Raji (cell line): Measurements from ENCODE around the gene GUCD1.
A peak's percentile ranks its signal among the peaks of the same experiment; 100 is the strongest.

ENCODE experiments used
- POLR2A ChIP-seq: IDR thresholded peaks from 2 replicates; pipeline ENCODE4 v1.6.1; 2011; ENCODE audit warnings: low read depth, low read length, control low read depth; ENCODE audit not compliant: insufficient read depth

The GUCD1 gene

GRCh38 chr22:24571266-24571665, 16.3 kb upstream of the GUCD1 start:
- TF ChIP-seq POLR2A: no peak

DNA sequence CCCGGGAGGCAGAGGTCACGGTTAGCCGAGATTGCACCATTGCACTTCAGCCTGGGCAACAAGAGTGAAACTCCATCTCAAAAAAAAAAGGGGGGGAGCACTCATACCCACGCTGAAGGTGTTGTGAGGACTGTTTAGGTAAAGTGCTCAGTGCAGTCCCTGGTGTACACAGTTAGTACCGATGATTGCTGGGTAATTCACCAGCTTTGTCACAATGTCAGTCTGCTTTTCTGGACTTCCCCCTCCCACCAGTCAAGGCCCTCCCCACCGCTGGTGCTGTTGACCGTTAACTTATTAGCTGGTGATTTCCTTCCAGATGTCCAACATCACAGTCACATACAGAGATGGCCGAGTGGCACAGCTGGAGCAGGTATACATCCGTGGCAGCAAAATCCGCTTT, 12.7 kb upstream of the GUCD1 start:
- no peak for TF ChIP-seq POLR2A

DNA sequence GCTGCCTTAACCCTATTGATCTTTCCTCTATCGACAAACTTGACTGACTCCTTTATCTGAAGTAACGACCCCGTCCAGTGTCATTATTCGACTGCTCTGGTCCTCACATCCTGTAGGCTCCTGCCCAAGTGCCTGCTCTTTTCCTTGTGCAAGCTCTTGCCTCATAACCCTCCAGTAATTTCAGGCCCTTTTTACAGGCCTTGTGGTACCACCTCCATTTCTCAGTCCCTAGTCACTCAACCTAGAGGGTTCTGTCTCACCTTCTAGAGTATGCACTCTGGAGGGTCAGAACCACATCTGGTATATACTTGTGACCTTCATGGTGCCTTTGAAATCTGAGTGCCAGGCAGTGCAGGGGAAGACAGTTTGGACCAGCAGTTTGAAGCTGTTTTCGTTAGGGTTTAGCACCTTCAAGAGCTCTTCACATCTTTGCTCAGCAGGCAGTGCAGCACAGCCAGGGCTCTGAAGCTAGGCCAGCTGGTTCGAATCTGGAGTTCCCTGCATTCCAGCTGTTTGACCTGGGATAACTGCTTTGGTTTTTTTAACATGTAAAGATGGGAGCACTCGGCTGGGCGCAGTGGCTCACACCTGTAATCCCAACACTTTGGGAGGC, 12.1 kb upstream of the GUCD1 start:
- no peak for TF ChIP-seq POLR2A

GRCh38 chr22:24565077-24565476, 10.1 kb upstream of the GUCD1 start:
- no peak for TF ChIP-seq POLR2A

- TF ChIP-seq POLR2A: no peak
Observed at GRCh38 chr22:24564376-24565058, 9.6 kb upstream of the GUCD1 start.

- TF ChIP-seq POLR2A: no peak
Observed at GRCh38 chr22:24563246-24563645, 8.3 kb upstream of the GUCD1 start.

DNA sequence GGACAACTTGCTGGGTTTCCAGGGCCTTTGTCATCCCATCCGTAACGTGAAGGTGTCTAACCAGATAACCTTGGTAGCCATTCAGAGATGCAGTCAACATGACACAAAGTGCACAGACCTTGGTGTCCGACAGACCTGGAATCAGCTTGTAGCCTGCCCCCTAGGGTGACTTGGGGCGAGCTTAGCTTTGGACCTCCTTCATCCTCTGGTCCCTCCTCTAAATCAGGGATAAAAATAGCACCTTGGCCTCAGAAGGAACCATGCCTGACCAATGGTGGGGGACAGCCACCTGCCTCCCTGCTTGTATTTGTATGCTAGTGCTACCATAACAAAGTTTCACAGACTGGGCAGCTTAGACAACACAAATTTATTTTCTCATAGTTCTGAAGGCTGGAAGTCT, 4.5 kb upstream of the GUCD1 start:
- no peak for TF ChIP-seq POLR2A

DNA sequence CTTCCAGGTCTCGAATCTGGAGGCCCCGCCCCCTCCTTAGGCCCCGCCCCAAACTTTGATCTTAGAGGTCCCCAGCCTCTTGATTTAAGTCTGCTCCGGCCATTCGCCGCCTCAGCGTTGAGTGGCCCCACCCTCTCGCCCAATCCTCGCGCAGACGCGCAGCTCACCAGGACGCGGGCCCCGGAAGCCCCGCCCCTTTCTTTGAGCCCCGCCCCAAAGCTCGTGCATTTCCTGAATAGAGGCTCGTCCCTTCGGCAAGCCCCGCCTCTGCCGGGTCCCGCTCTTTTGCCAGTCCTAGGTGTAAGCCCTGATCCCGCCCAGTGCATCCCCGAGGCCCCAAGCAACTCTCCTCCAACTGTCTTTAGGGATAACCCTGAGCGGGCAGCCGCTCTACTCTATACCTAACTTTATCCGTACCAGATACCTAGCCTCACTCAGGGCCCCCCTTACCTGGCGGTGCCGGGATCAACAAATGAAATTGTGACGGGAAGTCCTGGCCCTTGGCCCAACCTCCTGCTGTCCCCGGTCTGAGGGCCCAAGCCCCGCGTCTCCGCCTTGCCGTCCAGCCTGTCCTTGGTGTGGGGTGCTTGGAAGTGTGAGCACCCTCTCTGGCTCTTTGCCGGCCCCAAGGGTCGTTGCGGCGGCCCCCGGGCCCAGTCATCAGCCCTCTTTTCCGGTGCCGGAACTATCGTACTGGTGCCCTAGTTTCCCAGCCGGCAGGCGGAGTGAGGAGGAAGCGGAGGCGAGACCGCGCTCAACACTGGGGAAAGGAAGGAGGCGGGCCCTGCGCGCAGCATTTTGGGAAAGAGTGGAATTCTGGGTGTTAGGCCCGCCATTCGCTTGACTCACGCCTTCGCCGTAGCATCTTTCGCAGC, 464 bp upstream of the GUCD1 start, which contains the start of gene SNRPD3:
SNRPD3 (plus strand) TSS at position 835 of the 875 bp plus-strand sequence. CDS start 1,676 bp downstream, outside the sequence.
- TF ChIP-seq POLR2A: peak; percentile 88

DNA sequence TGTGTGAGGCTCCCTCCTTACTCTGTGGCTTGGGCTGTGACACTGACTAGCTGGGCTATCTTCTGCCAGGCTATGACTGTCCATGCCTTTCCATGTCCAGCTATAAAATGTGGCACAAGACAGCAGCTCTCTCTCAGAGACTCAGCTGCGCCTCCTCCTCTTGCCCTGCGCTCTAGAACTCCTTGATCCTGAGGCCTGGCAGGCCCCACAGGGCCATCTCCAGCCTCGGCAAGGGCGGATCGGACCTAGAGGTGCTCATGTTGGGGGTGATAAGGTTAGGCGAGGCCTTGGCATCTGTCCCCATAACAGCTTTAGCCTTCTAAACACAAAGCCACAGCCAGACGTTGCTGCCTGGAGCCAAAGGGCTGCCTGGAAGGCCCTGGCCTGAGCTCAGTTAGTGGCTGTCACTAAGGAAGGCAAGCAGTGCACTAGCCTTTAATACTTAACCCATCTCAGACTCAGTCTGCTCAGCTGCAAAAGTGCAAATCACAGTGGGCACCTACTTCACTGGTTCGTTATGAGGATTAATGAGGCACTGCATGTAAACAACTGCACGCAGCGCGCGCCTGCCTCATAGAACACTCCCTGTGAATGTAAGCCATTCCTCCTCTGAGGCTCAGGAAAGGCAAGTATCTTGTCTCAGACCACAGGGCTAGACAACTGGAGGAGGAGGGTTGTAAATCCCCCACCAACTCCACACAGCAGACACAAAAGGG, 1.2 kb downstream of the GUCD1 start:
- TF ChIP-seq POLR2A: peak; percentile 34; the same call in 1 of the 2 replicates

DNA sequence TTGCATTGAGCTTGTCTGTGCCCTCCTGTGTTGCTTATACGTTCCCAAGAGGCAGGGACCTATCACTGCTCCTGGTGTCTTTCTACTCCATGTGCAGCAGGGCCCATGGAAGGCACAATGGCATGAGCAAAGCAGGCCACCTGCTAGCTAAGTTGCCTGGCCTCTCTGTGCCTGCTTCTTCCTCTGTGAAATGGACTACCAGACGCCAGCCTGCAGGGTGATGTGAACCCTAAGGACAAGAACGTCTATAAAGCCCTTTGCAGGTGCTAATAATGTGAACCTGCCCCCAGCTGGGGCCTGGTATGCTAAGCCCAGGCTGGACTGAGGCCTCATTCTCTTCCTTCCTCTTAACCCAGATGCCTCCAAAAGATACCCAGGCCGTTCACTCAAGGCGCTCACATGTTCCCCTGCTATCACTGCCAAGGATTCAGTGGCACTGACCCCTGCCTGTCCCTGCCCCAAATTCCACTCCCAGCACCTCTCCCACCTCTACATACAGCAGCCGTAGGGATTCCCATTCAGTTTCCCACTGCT, 4.0 kb downstream of the GUCD1 start:
- no peak for TF ChIP-seq POLR2A

GRCh38 chr22:24550028-24550901, 4.7 kb downstream of the GUCD1 start:
- no peak for TF ChIP-seq POLR2A

DNA sequence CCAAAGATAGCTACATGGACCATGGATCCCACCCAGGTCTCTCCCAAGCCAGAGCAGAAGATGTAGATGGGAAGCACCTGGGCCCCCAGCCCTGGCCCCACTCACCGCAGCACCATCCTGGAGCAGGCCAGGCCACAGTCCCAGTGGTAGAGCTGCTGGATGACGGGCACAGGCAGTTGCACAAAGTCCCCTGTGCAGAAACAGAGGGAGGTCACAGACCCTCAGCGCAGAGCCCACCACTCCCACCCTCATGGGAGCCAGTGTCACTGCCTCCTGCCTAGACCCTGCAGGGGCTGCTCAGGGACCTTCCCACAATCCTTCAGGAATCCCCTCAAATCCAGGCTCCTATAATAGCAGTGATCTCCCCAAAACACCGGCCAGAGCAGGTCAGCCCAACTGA, 6.1 kb downstream of the GUCD1 start:
- no peak for TF ChIP-seq POLR2A

- TF ChIP-seq POLR2A: no peak
Observed at GRCh38 chr22:24543679-24544243, 11.2 kb downstream of the GUCD1 start.

DNA sequence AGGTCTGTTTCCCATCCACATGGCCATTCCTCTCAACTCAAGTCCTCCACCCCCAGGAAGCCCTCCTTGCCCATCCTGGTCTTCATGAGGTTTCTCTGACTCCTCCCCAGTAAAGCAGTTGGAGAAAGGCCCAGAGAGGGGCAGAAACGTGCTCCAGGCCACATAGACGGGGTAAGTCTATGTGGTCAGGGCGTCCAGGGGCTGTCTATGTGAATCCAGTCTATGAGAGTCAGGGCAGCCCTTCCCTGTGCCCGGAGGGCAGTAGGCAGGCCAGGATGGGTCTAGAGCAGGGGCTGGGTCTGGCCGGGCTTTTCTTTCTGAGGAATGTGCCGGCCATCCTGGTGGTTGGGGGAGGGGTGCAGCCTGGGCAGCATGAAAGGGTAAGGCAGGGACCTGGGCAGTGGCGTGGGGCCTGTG, 11.7 kb downstream of the GUCD1 start:
- no peak for TF ChIP-seq POLR2A
